Glutamatergic neuron (in vitro differentiated cells): ENCODE results near the gene SLC12A6. TPM values are rescaled to one million over a fixed set of nuclear protein-coding genes. Genes with fewer than 3 reads are reported as not detected.
"Not testable (repeated sequence)": the region's sequence is repeated elsewhere in the genome, so short reads cannot be mapped to it uniquely, and the experiment has no call there.

ENCODE experiments used
- DNase-seq: peaks from one replicate; pipeline ENCODE4 v3.0.0; 2022
- H3K27ac Mint-ChIP-seq: one replicate; pipeline ENCODE4 v1.8.0; 2020; ENCODE audit warnings: mild to moderate bottlenecking, mixed read lengths, inconsistent platforms; ENCODE audit not compliant: unreplicated experiment
- H3K27me3 Mint-ChIP-seq: one replicate; pipeline ENCODE4 v1.8.0; 2020; ENCODE audit warnings: mild to moderate bottlenecking, moderate library complexity, mixed read lengths, inconsistent platforms; ENCODE audit not compliant: unreplicated experiment
- H3K36me3 Mint-ChIP-seq: one replicate; pipeline ENCODE4 v1.8.0; 2020; ENCODE audit warnings: mild to moderate bottlenecking, mixed read lengths, inconsistent platforms; ENCODE audit not compliant: unreplicated experiment
- H3K4me1 Mint-ChIP-seq: one replicate; pipeline ENCODE4 v1.8.0; 2020; ENCODE audit warnings: mild to moderate bottlenecking, low read depth, mixed read lengths, inconsistent platforms; ENCODE audit not compliant: unreplicated experiment
- H3K4me3 Mint-ChIP-seq: one replicate; pipeline ENCODE4 v1.8.0; 2020; ENCODE audit warnings: mild to moderate bottlenecking, mixed read lengths, inconsistent platforms; ENCODE audit not compliant: unreplicated experiment
- H3K9me3 Mint-ChIP-seq: one replicate; pipeline ENCODE4 v1.8.0; 2020; ENCODE audit warnings: mild to moderate bottlenecking, moderate library complexity, mixed read lengths, inconsistent platforms; ENCODE audit not compliant: unreplicated experiment
- total RNA-seq: library from RNA; stranded (reverse); fragmentation: NEBNext Ultra II Directional; extraction: Animal tissue kit (Norgen Biotek cat#: 25700); gene quantifications from one replicate; pipeline ENCODE4 v1.2.1, GENCODE V29; 2021; ENCODE audit not compliant: unreplicated experiment
- TF ChIP-seq, protein P1 (sequence below): fragments of 200-600 bp; sonication (generic); IDR thresholded peaks from one replicate; pipeline ENCODE4 v1.5.0; 2021; ENCODE audit not compliant: partially characterized antibody, unreplicated experiment

The SLC12A6 gene
- total RNA-seq, 1 donor from 2014 or later: 43.3 TPM

DNA sequence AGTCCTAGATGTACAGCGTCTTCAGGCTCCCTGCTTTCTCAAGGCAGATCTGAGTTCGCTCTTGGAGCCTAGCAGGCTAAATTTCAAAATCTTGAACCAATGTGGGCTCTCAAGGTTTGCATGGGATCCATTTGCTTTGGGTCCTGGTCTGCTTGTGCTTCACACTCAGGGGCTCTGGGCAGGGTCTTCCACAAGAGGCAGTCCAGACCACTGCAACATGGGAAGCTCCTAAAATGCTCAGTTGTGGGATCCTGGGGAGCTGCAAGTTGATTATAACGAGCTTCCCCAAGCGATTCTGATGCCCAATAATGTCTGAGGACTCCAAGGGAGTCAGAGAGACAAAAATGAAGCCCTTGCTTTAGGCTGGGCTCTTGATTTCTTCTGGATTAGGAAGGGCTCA is 12.2 kb upstream of the SLC12A6 start:
- H3K4me1 Mint-ChIP-seq: no peaks in the 10 kb centered on the region
- no peak overlapping the region for H3K4me3 Mint-ChIP-seq
- peaks cover 2% of the 10 kb centered on the region for H3K9me3 Mint-ChIP-seq
- H3K27me3 Mint-ChIP-seq: no peaks in the 10 kb centered on the region
- H3K27ac Mint-ChIP-seq: no peak overlapping the region
- TF ChIP-seq, protein P1, sequence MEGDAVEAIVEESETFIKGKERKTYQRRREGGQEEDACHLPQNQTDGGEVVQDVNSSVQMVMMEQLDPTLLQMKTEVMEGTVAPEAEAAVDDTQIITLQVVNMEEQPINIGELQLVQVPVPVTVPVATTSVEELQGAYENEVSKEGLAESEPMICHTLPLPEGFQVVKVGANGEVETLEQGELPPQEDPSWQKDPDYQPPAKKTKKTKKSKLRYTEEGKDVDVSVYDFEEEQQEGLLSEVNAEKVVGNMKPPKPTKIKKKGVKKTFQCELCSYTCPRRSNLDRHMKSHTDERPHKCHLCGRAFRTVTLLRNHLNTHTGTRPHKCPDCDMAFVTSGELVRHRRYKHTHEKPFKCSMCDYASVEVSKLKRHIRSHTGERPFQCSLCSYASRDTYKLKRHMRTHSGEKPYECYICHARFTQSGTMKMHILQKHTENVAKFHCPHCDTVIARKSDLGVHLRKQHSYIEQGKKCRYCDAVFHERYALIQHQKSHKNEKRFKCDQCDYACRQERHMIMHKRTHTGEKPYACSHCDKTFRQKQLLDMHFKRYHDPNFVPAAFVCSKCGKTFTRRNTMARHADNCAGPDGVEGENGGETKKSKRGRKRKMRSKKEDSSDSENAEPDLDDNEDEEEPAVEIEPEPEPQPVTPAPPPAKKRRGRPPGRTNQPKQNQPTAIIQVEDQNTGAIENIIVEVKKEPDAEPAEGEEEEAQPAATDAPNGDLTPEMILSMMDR: no peak
- H3K36me3 Mint-ChIP-seq: peaks cover 3% of the 10 kb centered on the region
- DNase-seq: no peak

DNA sequence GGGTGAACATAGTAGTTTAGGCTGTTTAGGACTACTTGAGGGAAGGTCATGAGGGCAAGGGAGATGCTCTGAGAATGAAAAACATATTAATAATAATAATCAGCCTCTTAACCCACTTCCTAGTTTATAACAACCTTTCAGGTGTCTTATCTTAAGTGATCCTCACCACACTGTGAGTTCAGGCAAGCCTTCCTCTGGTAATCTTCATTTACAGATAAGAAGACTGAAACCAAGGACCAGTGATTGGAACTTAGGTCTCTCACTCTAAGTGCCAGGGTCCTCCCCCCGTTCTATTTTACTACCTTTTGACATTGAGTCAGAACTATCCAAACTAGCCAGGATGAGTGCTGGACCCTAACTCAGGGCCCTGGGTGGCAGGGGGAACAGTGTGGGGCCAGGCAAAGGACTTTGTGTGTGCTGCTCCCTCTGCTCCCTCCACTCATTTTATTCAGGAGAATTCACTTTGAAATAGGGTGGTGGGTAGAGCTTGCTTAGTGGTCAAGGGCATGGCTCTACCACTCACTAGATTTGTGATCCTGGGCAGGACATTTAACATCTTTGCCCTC is 11.2 kb upstream of the SLC12A6 start:
- DNase-seq: no peak
- Mint-ChIP-seq H3K27me3 (no peaks in the 10 kb centered on the region), H3K36me3 (peaks cover 3% of the 10 kb centered on the region), H3K4me1 (no peaks in the 10 kb centered on the region), H3K4me3 (no peak overlapping the region), H3K27ac (no peak overlapping the region), H3K9me3 (peaks cover 2% of the 10 kb centered on the region)
- TF ChIP-seq, protein P1: no peak

DNA sequence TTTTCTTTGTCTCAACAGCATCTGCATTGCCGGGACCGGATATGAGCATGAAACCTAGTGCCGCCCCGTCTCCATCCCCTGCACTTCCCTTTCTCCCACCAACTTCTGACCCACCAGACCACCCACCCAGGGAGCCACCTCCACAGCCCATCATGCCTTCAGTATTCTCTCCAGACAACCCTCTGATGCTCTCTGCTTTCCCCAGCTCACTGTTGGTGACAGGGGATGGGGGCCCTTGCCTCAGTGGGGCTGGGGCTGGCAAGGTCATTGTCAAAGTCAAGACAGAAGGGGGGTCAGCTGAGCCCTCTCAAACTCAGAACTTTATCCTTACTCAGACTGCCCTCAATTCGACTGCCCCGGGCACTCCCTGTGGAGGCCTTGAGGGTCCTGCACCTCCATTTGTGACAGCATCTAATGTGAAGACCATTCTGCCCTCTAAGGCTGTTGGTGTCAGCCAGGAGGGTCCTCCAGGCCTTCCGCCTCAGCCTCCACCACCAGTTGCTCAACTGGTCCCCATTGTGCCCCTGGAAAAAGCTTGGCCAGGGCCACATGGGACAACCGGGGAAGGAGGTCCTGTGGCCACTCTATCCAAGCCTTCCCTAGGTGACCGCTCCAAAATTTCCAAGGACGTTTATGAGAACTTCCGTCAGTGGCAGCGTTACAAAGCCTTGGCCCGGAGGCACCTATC is 10.5 kb upstream of the SLC12A6 start:
- Mint-ChIP-seq H3K27ac (no peak overlapping the region), H3K4me3 (no peak overlapping the region), H3K27me3 (no peaks in the 10 kb centered on the region), H3K9me3 (peaks cover 2% of the 10 kb centered on the region), H3K36me3 (peaks cover 3% of the 10 kb centered on the region), H3K4me1 (no peaks in the 10 kb centered on the region)
- TF ChIP-seq, protein P1: no peak
- no peak for DNase-seq

DNA sequence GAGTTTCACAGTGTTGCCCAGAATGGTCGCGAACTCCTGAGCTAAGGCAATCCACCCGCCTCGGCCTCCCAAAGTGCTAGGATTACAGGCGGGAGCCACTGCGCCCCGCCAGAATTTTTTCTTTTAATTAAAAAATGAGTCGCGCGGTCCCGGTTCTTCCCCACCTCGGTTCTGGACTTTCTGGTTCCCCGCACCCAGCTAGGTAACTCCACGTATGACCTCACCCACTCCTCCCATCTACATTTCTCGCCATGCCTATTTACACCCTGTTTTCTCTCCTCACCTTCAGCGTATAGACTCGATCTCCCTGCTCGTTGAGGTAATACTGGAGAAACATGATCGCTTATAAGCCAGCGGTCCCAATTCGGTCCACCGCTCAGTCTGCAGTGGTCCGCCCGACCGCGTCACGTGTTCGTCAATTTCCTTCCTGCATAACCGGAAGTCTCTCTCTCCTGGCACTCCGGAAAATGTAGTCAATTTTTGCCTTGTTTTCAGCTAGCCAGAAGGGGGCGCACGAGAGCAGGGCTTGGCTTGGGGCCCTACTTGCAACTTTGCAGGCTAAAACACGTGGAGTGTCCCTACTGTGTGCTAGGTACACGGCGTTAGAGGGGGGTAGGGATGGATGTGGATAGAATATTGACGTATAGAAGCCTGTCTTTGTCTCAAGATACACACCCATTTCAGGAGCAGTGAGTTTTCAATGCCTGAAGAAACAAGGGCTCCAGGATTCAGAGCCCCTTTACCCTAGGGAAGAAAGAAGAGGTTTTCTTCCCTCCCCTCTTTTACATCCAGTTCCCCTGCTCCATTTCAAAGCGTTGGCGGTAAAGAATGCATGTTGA is 5.4 kb upstream of the SLC12A6 start, which contains the start of the genes NOP10 and NUTM1:
TSS of gene NOP10 (minus strand) at position 400 of the 839 bp plus-strand sequence. CDS start at position 337, 63 bp downstream.
TSS of gene NUTM1 (plus strand) at position 579 of the 839 bp plus-strand sequence. CDS start 382 bp downstream, outside the sequence.
- peak within 1 kb of the TSS; percentile 95 for H3K4me3 Mint-ChIP-seq

DNA sequence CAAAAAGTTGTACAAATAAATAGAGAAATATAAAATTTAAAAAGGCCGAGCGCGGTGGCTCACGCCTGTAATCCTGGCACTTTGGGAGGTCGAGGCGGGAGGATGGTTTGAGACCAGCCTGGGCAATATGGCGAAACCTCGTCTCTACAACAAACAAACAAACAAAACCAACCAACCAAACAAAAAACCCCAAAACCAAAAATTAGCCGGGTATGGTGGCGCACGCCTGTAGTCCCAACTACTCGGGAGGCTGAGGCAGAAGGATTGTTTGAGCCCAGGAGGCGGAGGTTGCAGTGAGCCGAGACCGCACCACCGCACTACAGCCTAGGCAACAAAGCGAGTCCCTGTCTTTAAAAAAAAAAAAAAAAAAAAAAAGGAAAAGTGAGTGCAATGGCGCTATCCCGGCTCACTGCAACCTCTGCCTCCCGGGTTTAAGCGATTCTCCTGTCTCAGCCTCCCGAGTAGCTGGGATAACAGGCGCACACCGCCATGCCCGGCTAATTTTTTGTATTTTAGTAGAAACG is 4.7 kb upstream of the SLC12A6 start:
- not testable (repeated sequence) for H3K9me3 Mint-ChIP-seq, H3K36me3 Mint-ChIP-seq, H3K27me3 Mint-ChIP-seq, DNase-seq, H3K4me1 Mint-ChIP-seq
- peak overlapping the region; percentile 71 for H3K27ac Mint-ChIP-seq
- peak overlapping the region; percentile 95 for H3K4me3 Mint-ChIP-seq

More for the DNA sequence above, 5.4 kb upstream of the SLC12A6 start, which contains the start of the genes NOP10 and NUTM1:
- peak; percentile 94 for DNase-seq
- peaks cover 6% of the 10 kb centered on the region for H3K4me1 Mint-ChIP-seq
- TF ChIP-seq, protein P1: peak; percentile 98
- H3K27ac Mint-ChIP-seq: peak within 1 kb of the TSS; percentile 71
- H3K36me3 Mint-ChIP-seq: peaks cover 2% of the 10 kb centered on the region
- no peaks in the 10 kb centered on the region for H3K27me3 Mint-ChIP-seq
- peaks cover 3% of the 10 kb centered on the region for H3K9me3 Mint-ChIP-seq
